LNCAP (cell line): Measurements from ENCODE around the gene LSP1.

Experiments used
- TF ChIP-seq, protein P1 (sequence below): fragments of 450-650 bp; IDR thresholded peaks from 2 replicates; pipeline ENCODE4 v1.5.1; 2017; ENCODE audit warnings: mild to moderate bottlenecking

Gene LSP1

DNA sequence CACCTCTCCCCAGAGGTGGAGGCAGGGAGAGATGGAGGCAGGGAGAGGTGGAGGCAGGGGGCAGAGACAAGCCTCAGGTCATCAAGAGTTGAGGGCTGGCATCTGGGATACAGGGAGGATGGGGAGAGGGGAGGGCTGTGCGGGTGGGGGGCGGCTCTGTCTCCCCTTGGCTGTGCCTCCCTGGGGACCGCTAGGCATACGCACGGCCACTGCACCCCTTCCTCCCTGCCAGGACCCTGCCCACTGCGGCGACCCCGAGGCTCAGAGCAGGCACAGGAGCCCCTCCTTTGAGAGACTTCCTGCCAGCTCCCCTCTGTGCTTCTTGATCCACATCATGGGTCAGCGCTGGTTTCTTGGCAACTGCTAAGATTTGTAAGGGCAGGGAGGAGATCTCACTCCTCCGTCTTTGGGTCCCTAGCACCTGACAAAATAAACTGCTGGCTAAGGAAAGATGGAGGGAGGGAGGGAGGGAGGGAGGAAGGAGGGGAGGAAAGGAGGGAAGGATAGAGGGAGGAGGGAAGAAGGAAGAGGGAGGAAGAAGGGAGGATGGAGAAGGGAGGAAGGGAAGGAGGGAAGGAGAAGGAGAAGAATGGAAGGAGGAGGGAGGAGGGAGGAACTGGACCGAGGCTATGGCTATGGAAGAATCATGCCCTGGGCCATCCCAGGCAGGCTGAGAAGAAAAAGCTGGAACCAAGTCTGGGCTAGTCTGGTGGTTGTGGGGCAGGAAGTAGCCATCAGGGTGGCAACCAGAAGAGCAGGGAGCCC, 20.3 kb downstream of the LSP1 start:
- TF ChIP-seq, protein P1, sequence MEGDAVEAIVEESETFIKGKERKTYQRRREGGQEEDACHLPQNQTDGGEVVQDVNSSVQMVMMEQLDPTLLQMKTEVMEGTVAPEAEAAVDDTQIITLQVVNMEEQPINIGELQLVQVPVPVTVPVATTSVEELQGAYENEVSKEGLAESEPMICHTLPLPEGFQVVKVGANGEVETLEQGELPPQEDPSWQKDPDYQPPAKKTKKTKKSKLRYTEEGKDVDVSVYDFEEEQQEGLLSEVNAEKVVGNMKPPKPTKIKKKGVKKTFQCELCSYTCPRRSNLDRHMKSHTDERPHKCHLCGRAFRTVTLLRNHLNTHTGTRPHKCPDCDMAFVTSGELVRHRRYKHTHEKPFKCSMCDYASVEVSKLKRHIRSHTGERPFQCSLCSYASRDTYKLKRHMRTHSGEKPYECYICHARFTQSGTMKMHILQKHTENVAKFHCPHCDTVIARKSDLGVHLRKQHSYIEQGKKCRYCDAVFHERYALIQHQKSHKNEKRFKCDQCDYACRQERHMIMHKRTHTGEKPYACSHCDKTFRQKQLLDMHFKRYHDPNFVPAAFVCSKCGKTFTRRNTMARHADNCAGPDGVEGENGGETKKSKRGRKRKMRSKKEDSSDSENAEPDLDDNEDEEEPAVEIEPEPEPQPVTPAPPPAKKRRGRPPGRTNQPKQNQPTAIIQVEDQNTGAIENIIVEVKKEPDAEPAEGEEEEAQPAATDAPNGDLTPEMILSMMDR: no peak

DNA sequence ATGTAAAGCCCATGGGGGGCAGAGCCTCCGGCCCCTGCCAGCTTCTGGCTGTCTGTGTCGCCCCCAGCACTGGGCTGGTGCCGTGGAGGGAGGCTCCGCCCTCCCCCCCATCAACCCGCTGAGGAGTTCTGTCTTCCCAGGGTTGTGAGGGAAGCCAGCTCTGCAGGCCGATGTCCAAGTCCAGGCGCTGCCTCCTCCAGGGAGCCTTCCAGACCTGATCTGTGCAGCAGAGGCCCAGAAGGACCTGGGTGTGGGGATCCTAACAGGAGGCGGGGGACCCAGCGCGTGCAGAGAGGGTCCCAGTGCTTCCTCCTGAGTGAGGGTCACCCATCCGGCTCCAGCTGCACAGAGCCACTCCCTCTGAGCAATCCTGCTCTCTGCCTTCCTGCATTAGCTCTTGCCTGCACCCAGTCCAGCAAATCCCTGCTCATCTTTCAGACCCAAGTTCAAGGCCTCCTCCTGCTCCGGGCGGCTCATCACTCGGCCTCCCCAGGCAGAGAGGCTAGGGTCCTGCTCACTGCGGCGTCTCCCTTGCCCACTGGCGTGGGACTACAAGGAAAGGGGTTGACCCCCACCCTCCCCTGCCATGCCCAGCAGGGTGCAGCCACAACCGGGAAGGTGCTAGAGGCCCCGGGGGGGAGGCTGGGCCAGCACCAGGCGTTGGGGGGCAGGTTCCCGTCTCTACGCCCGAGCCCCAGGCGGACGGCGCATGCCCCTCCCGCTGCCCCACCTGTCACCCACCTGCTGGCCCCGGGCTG, 22.4 kb downstream of the LSP1 start:
- TF ChIP-seq, protein P1: no peak

DNA sequence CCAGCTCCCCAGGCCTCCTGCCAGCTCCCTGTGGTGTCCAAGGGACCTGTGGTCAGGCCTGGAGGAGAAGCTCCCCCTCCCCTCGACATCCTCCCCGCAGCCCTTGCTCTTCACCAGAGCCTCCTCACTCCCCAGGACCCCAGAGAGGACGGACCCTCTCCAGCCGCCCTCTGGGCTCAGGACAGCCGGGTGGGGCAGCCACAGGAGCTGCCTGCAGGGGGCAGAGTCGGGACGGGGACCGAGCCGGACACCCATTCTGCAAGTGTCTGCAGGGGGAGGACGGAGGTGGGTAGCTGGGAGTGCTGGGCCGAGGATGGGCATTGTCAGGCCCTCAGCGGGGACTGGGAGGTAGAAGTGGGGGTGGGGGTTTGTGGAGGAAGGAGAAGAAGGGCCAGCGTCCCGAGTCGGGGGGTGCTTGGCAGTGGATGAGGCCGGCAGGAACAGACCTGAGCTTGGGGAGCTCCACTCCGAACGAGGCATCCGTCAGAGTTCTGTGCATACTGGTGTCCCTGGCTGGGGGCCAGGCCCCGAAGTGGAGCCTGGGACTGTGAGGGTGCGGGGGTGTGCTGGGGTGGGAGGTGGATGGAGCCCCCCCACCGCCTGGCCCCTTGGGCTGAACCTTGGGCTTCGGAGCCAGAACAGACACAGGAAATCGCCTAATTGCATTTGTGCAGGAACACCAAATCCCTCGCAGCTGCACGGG, 23.6 kb downstream of the LSP1 start:
- TF ChIP-seq, protein P1: peak; percentile 58

DNA sequence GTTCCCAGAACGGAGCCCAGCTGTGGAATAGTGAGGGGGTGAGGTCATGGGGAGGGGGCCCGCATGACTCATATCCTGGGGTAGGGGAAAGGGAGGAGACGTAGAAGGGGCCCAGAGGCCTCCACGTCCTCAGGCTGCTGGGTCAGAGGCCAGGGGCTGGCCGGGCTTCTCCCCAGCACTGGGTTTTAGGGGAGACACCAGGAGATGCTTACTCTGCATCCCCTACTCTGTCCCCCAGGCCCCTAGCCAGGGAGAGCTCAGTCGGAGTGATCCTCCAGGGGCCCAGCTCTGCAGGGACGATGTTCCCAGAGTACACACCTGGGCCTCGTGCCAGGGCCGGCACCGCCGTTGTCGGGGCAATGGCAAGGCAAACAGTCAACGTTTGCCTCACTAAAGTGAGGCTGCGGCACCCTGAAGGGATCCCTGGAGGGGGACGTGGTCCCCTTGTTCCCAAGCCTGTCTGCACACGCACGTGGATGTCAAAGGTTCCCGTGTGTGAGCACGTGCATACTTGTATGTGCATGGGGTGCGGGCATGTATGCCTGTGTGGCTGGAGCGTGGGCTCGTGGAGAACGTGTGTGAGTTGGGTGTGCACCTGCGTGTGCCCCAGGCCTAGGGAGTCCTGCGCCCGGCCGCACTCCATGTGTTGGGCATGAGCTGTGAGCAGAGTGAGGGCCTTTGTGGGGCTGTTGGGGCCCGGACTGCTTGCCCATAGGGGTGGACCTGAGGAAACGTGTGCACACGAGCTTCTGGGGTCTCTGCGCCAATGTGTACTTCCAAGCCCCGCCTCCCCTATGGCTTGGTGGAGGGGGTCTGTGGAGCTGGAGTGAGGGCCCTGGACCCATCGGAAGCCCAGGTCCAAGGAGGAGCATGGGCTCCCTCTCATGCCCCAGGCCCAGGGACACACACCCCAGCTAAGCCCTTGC, 24.6 kb downstream of the LSP1 start:
- TF ChIP-seq, protein P1: no peak

DNA sequence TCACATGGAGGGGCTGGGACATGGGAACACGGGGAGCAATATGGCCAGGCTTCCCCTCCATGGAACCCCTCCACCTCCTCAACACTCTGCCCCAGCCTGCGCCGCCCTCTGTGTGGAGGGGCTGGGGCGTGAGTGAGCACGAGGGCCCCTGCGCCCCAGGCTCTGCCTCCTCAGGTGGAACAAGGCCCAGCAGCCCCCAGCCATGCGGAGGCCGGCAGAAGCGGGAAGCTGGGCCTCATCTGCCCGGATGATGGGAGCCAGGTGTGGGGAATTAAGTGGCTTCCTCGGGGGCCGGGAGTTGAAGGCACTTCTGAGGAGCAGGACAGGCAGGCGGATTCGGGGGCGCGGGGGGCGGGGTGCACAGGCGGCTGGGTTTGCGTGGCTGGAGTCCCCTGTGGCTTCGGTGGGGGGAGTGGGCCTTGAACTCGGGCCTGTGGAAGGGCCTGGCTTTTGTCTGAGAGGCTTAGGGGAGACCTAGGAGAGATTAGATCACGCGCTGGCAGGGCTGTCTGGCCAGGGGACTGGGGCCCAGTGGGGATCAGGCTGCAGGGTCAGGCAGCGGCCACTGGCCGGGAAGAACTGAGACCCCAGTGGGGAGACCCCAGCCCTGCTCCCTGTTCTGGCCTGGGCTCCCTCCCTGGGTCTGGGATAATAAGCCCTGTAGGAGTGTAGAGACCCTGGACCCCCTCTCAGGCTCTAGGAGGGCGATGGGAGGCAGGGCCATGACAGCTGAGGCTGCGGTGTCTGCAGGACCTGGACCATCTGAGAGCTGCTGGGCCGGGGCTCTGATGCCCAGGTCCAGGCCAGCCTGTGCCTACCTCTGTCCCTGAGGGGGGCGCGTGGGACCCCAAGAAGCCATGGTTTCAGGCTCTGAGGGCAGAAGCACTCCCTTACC, 25.5 kb downstream of the LSP1 start:
- TF ChIP-seq, protein P1: no peak

DNA sequence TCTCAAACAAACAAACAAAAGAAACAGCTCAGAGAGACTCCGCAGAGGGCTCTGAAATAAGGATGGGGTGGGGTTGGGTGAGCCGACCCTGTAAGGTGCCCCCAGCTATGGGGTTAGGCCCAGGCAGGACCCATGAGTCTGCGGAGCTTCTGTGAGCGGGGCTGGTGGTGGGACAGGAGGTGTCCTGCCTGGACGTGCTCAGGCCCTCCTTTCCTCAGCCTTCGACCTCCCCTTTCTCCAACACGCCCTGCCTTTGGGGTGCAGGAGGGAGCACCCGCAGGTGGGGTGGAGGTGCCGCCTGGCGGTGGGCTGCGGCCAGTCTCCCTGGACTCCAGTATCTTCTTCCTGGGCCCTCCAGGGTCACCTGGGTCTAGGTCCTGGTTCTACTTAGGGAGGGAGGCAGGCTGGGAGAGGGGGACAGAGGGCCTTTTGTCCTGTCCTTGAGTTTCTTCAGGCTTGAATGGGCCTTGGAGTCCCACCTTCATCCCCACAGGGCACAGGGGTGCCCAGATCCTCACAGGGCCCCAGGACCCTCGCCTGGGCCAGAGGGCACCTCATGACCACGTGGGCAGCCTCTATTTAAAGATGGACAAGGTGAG, 26.6 kb downstream of the LSP1 start:
- TF ChIP-seq, protein P1: no peak
